ENCODE data around the gene LCP2.

GRCh38 chr5:170238456-170239196 is 59.0 kb downstream of the LCP2 start:
- no peak for TF ChIP-seq CTCF (IDR thresholded peaks at IDR 0.05)
- TF ChIP-seq POLR2A (IDR thresholded peaks at IDR 0.05): no peak
